Endothelial cell of umbilical vein (primary cell): ENCODE measurements around the gene AXIN2. TPM values are rescaled to one million over a fixed set of nuclear protein-coding genes. Genes with fewer than 3 reads are reported as not detected.

Source experiments
- BruUV-seq: library from RNA; stranded (reverse); fragments of 400-500 nt; replicated peaks from 2 replicates; lab custom pipeline; 2021; lab: Mats Ljungman, UMichigan
- CTCF ChIA-PET: fragments of 300-600, 350-600 bp; sonication (Branson Sonifier 250); formaldehyde crosslinking; loops from one replicate; lab custom pipeline; 2021; ENCODE audit warnings: antibody characterized with exemption, inconsistent platforms; lab: Charles Lee
- POLR2A ChIA-PET: fragments of 300-600, 350-600 bp; sonication (Branson Sonifier 250); formaldehyde crosslinking; loops from one replicate; lab custom pipeline; 2021; ENCODE audit warnings: antibody characterized with exemption, inconsistent platforms; lab: Charles Lee
- DNase-seq: peaks from one replicate; pipeline ENCODE4 v3.0.0-alpha.2; 2011; ENCODE audit warnings: low read depth, low spot score
- FAIRE-seq: peaks from 2 replicates; lab custom pipeline; 2011; peaks lifted over from hg19 to GRCh38; lab: Jason Lieb, UNC
- H2AFZ ChIP-seq: 2 replicates; pipeline ENCODE4 v1.6.0; 2012; ENCODE audit warnings: low read depth, low read length, control low read depth, inconsistent platforms
- H3K27ac ChIP-seq: 2 replicates; pipeline ENCODE4 v1.5.1; 2011; ENCODE audit warnings: low read depth, mild to moderate bottlenecking, control low read depth, low read length, moderate library complexity; ENCODE audit not compliant: insufficient read depth
- H3K27me3 ChIP-seq, 2 experiments: 2 replicates each; pipeline versions ENCODE4 v1.6.0 to v1.6.1; 2011; ENCODE audit warnings: low read length in 2 of 2, mixed read lengths in 1 of 2; ENCODE audit not compliant: control insufficient read depth in 2 of 2, insufficient read depth in 2 of 2
- H3K36me3 ChIP-seq, 2 experiments: 2 replicates in 1 of 2; 3 replicates in 1 of 2; pipeline ENCODE4 v1.5.1; 2011; ENCODE audit warnings: low read length in 2 of 2, mild to moderate bottlenecking in 1 of 2, moderate library complexity in 1 of 2; ENCODE audit not compliant: control insufficient read depth in 2 of 2, insufficient read depth in 2 of 2; ENCODE audit errors: extremely low read depth in 1 of 2
- H3K4me1 ChIP-seq: 3 replicates; pipeline ENCODE4 v1.5.1; 2011; ENCODE audit warnings: mild to moderate bottlenecking, low read length; ENCODE audit not compliant: control insufficient read depth, insufficient read depth; ENCODE audit errors: extremely low read depth
- H3K4me2 ChIP-seq: 2 replicates; pipeline ENCODE4 v1.6.1; 2011; ENCODE audit warnings: low read length, control low read depth, mixed read lengths; ENCODE audit not compliant: insufficient read depth
- H3K4me3 ChIP-seq, 3 experiments: fragments of 200-600 bp in 1 of 3; sonication (generic), shearing (Covaris generic) in 1 of 3; replicated peaks in 1 of 3; 2 replicates each; pipeline ENCODE4 v1.5.1; 2011 to 2016; ENCODE audit warnings: control low read depth in 3 of 3, low read length in 3 of 3, mild to moderate bottlenecking in 2 of 3, inconsistent platforms in 1 of 3, low read depth in 1 of 3, moderate library complexity in 1 of 3; ENCODE audit not compliant: insufficient read depth in 1 of 3
- H3K79me2 ChIP-seq: 2 replicates; pipeline ENCODE4 v1.6.0; 2012; ENCODE audit warnings: low read length, inconsistent platforms; ENCODE audit not compliant: control insufficient read depth, insufficient read depth
- H3K9ac ChIP-seq: replicated peaks from 2 replicates; pipeline ENCODE3; 2011; ENCODE audit warnings: low read length, control low read depth; ENCODE audit not compliant: insufficient read depth; ENCODE audit errors: extremely low read depth
- H3K9me1 ChIP-seq: replicated peaks from 3 replicates; pipeline ENCODE4 v1.6.0; 2011; ENCODE audit warnings: mild to moderate bottlenecking, low read length; ENCODE audit not compliant: control insufficient read depth, insufficient read depth; ENCODE audit errors: extremely low read depth
- H3K9me3 ChIP-seq: replicated peaks from 2 replicates; pipeline ENCODE4 v1.5.1; 2012; ENCODE audit warnings: low read length, inconsistent platforms; ENCODE audit not compliant: control insufficient read depth, insufficient read depth
- H4K20me1 ChIP-seq: replicated peaks from 2 replicates; pipeline ENCODE3; 2011; ENCODE audit warnings: mild to moderate bottlenecking, low read length; ENCODE audit not compliant: control insufficient read depth, insufficient read depth; ENCODE audit errors: extremely low read depth
- EZH2 ChIP-seq: IDR thresholded peaks from 2 replicates; pipeline ENCODE4 v1.6.1; 2012; ENCODE audit warnings: borderline replicate concordance, low read depth, mild to moderate bottlenecking, moderate library complexity, low read length, inconsistent platforms; ENCODE audit not compliant: severe bottlenecking
- FOS ChIP-seq: IDR thresholded peaks from 2 replicates; pipeline ENCODE4 v1.6.1; 2011; ENCODE audit warnings: mild to moderate bottlenecking, low read length, moderate library complexity, borderline replicate concordance; ENCODE audit not compliant: insufficient read depth
- GATA2 ChIP-seq: IDR thresholded peaks from 2 replicates; pipeline ENCODE4 v1.7.0; 2011; ENCODE audit warnings: low read depth, mild to moderate bottlenecking, moderate library complexity, mixed read lengths, low read length; ENCODE audit not compliant: insufficient read length, insufficient read depth
- JUN ChIP-seq: IDR thresholded peaks from 2 replicates; pipeline ENCODE4 v1.6.1; 2011; ENCODE audit warnings: borderline replicate concordance, low read depth; ENCODE audit not compliant: insufficient read length, insufficient read depth
- MAX ChIP-seq: IDR thresholded peaks from 2 replicates; pipeline ENCODE4 v1.6.1; 2011; ENCODE audit not compliant: insufficient read depth, insufficient read length
- MYC ChIP-seq: IDR thresholded peaks from one replicate; pipeline ENCODE4 v1.6.1; 2011; ENCODE audit warnings: mild to moderate bottlenecking, low read depth, low read length
- POLR2A ChIP-seq: IDR thresholded peaks from 2 replicates; pipeline ENCODE4 v1.6.1; 2012; ENCODE audit warnings: low read depth, mild to moderate bottlenecking, control low read depth, low read length
- POLR2AphosphoS5 ChIP-seq: IDR thresholded peaks from 2 replicates; pipeline ENCODE4 v1.6.1; 2012; ENCODE audit warnings: low read depth, mild to moderate bottlenecking, control low read depth, low read length, moderate library complexity; ENCODE audit not compliant: insufficient read depth
- dilution Hi-C: fragments of 300-500 bp; cut with MboI; formaldehyde crosslinking; loops from one replicate; pipeline ENCODE4 v1.15.0; 2019; ENCODE audit warnings: low sequenced_read_pairs; ENCODE audit not compliant: extremely low pct_ligation_motif_present
- intact Hi-C: fragments of 100-400 bp; cut with micrococcal nuclease; formaldehyde crosslinking; loops from one replicate; pipeline ENCODE4 v1.10.0; 2022
- polyA plus RNA-seq, 4 experiments: library from polyadenylated mRNA; depleted of rRNA in 3 of 4; stranded (reverse) in 3 of 4; unstranded in 1 of 4; fragments of >200 nt; gene quantifications; 2 replicates each; pipeline versions ENCODE4 v1.2.1 to v1.2.3, GENCODE V29; 2011 to 2012; ENCODE audit warnings: missing spikeins in 1 of 4
- total RNA-seq: library from RNA; stranded (reverse); gene quantifications from 2 replicates; pipeline ENCODE4 v1.2.3, GENCODE V29; 2021
- TF ChIP-seq, protein P1 (sequence below), 2 donors: IDR thresholded peaks; 1 replicate in 1 of 2; 2 replicates in 1 of 2; pipeline ENCODE4 v1.5.1; 2011; ENCODE audit warnings: low read length in 2 of 2, mild to moderate bottlenecking in 2 of 2, moderate library complexity in 2 of 2, control low read depth in 1 of 2, inconsistent platforms in 1 of 2, low read depth in 1 of 2; ENCODE audit not compliant: insufficient read depth in 1 of 2; ENCODE audit errors: extremely low read depth in 1 of 2

AXIN2 gene
- total and polyA plus RNA-seq, 2 donors (not counting 3 experiments of a cell fraction or from before 2014, with no cell fraction given): 1.3 to 3.0 TPM

- no peak overlapping the region for H3K9ac ChIP-seq
- H3K36me3 ChIP-seq: no peaks in the 10 kb centered on the region
- no peaks in the 10 kb centered on the region for H3K79me2 ChIP-seq
- H3K4me1 ChIP-seq: peaks cover 5% of the 10 kb centered on the region
- no peaks in the 10 kb centered on the region for H3K9me3 ChIP-seq
- H3K27me3 ChIP-seq: no peaks in the 10 kb centered on the region
- peak overlapping the region in 1 of 3 experiments; percentile 30 for H3K4me3 ChIP-seq
- peak overlapping the region; percentile 71 for H3K4me2 ChIP-seq
- H3K9me1 ChIP-seq: no peaks in the 10 kb centered on the region
- peak overlapping the region; percentile 76 for H2AFZ ChIP-seq
- TF ChIP-seq GATA2 (no peak), POLR2AphosphoS5 (no peak), JUN (no peak), FOS (no peak), MYC (no peak), EZH2 (no peak), POLR2A (no peak), MAX (no peak)
- TF ChIP-seq, protein P1, sequence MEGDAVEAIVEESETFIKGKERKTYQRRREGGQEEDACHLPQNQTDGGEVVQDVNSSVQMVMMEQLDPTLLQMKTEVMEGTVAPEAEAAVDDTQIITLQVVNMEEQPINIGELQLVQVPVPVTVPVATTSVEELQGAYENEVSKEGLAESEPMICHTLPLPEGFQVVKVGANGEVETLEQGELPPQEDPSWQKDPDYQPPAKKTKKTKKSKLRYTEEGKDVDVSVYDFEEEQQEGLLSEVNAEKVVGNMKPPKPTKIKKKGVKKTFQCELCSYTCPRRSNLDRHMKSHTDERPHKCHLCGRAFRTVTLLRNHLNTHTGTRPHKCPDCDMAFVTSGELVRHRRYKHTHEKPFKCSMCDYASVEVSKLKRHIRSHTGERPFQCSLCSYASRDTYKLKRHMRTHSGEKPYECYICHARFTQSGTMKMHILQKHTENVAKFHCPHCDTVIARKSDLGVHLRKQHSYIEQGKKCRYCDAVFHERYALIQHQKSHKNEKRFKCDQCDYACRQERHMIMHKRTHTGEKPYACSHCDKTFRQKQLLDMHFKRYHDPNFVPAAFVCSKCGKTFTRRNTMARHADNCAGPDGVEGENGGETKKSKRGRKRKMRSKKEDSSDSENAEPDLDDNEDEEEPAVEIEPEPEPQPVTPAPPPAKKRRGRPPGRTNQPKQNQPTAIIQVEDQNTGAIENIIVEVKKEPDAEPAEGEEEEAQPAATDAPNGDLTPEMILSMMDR (IDR thresholded peaks at IDR 0.05; ENCODE audit: extremely low read depth in 1 of 2, insufficient read depth in 1 of 2, low read depth in 1 of 2, low read length in 2 of 2): no peak
- DNase-seq (no peak), FAIRE-seq (no peak)
- no peaks in the 10 kb centered on the region for H4K20me1 ChIP-seq
- ChIA-PET POLR2A (no interaction called here), CTCF (no interaction called here)
- BruUV-seq: no TSS peak
- no peak overlapping the region for H3K27ac ChIP-seq
- dilution Hi-C loops: no loop called here
- intact Hi-C loops: no loop called here
Measured at GRCh38 chr17:65593092-65593854, 31.8 kb upstream of the AXIN2 start.
